B cell (primary cell): ENCODE results near the gene TEF. TPM values are rescaled to one million over a fixed set of nuclear protein-coding genes. Genes with fewer than 3 reads are reported as not detected.

Experiments used
- ATAC-seq: fragments of 200-7000 bp; cut with Tn5 transposase; one replicate; pipeline ENCODE4 v1.10.0; 2021; ENCODE audit warnings: low read depth, mild to moderate bottlenecking, moderate number of reproducible peaks, moderate library complexity
- CTCF ChIA-PET: fragments of 350-600 bp; sonication (Branson Sonifier 250); formaldehyde crosslinking; loops from one replicate; lab custom pipeline; 2021; ENCODE audit warnings: antibody characterized with exemption, inconsistent platforms; lab: Charles Lee
- POLR2A ChIA-PET: fragments of 350-600 bp; sonication (Branson Sonifier 250); formaldehyde crosslinking; loops from one replicate; lab custom pipeline; 2021; ENCODE audit warnings: antibody characterized with exemption; lab: Charles Lee
- DNase-seq: peaks from one replicate; pipeline ENCODE4 v3.0.0; 2013
- H2AFZ ChIP-seq: 2 replicates; pipeline ENCODE4 v1.6.1; 2012; ENCODE audit warnings: mild to moderate bottlenecking, low read depth, low read length; ENCODE audit not compliant: insufficient read depth, poor library complexity, severe bottlenecking
- H3K27ac ChIP-seq, 2 donors: 1 replicate in 1 of 2; 2 replicates in 1 of 2; pipeline ENCODE4 v1.5.1; 2012 to 2013; ENCODE audit warnings: low read length in 2 of 2, mild to moderate bottlenecking in 2 of 2, moderate library complexity in 1 of 2
- H3K27me3 ChIP-seq, 4 experiments: fragments of 200-600 bp in 1 of 4; sonication (generic) in 1 of 4; replicated peaks in 1 of 4; 1 replicate in 2 of 4; 2 replicates in 2 of 4; pipeline versions ENCODE4 v1.6.1 to v1.7.0; 2013 to 2016; ENCODE audit warnings: low read length in 3 of 4, mild to moderate bottlenecking in 2 of 4, mixed read lengths in 1 of 4, moderate library complexity in 1 of 4; ENCODE audit not compliant: insufficient read depth in 4 of 4, control insufficient read depth in 3 of 4; ENCODE audit errors: control extremely low read depth in 1 of 4
- H3K36me3 ChIP-seq, 2 experiments: replicated peaks in 1 of 2; 1 replicate in 1 of 2; 2 replicates in 1 of 2; pipeline versions ENCODE4 v1.6.1 to v1.7.1; 2013; ENCODE audit warnings: low read length in 1 of 2; ENCODE audit not compliant: insufficient read depth in 2 of 2, control insufficient read depth in 1 of 2; ENCODE audit errors: control extremely low read depth in 1 of 2, extremely low read depth in 1 of 2
- H3K4me1 ChIP-seq, 2 donors: fragments of 200-600 bp in 1 of 2; sonication (generic) in 1 of 2; 1 replicate in 1 of 2; 2 replicates in 1 of 2; pipeline versions ENCODE4 v1.5.1 to v1.6.1; 2013 to 2017; ENCODE audit warnings: low read length in 2 of 2; ENCODE audit not compliant: control insufficient read depth in 2 of 2, insufficient read depth in 2 of 2
- H3K4me2 ChIP-seq: replicated peaks from 2 replicates; pipeline ENCODE3; 2012; ENCODE audit warnings: mild to moderate bottlenecking, low read depth, low read length; ENCODE audit not compliant: poor library complexity, severe bottlenecking
- H3K4me3 ChIP-seq, 5 experiments: fragments of 200-600 bp in 1 of 5; sonication (generic) in 1 of 5; 1 replicate in 3 of 5; 2 replicates in 2 of 5; pipeline versions ENCODE4 v1.5.1 to v1.7.0; 2011 to 2016; ENCODE audit warnings: low read length in 4 of 5, mild to moderate bottlenecking in 4 of 5, low read depth in 2 of 5, control low read depth in 1 of 5, moderate library complexity in 1 of 5; ENCODE audit not compliant: insufficient read depth in 1 of 5; ENCODE audit errors: control extremely low read depth in 1 of 5, extremely low read depth in 1 of 5
- H3K79me2 ChIP-seq: fragments of 200-600 bp; sonication (generic); one replicate; pipeline ENCODE4 v1.6.0; 2016; ENCODE audit warnings: low read length; ENCODE audit not compliant: control insufficient read depth, insufficient read depth
- H3K9ac ChIP-seq: fragments of 200-600 bp; sonication (generic); 2 replicates; pipeline ENCODE4 v1.6.1; 2017; ENCODE audit warnings: mild to moderate bottlenecking, low read length, moderate library complexity
- H3K9me3 ChIP-seq, 3 donors: one replicate each; pipeline versions ENCODE4 v1.6.1 to v1.7.1; 2013; ENCODE audit warnings: low read length in 2 of 3; ENCODE audit not compliant: control insufficient read depth in 2 of 3, insufficient read depth in 1 of 3; ENCODE audit errors: control extremely low read depth in 1 of 3
- H4K20me1 ChIP-seq: 2 replicates; pipeline ENCODE4 v1.6.0; 2012; ENCODE audit warnings: mild to moderate bottlenecking, low read length; ENCODE audit not compliant: insufficient read depth, control insufficient read depth, poor library complexity, severe bottlenecking
- H3K27ac Mint-ChIP-seq: one replicate; pipeline ENCODE4 v1.8.0; 2021; ENCODE audit warnings: mixed read lengths
- H3K27me3 Mint-ChIP-seq: one replicate; pipeline ENCODE4 v1.8.0; 2021; ENCODE audit warnings: mixed read lengths
- H3K4me1 Mint-ChIP-seq: one replicate; pipeline ENCODE4 v1.8.0; 2021; ENCODE audit warnings: mixed read lengths
- H3K4me3 Mint-ChIP-seq: one replicate; pipeline ENCODE4 v1.8.0; 2021; ENCODE audit warnings: mixed read lengths
- H3K9me3 Mint-ChIP-seq: one replicate; pipeline ENCODE4 v1.8.0; 2022; ENCODE audit warnings: mixed read lengths; ENCODE audit not compliant: insufficient read depth
- EZH2 ChIP-seq: IDR thresholded peaks from 2 replicates; pipeline ENCODE4 v1.6.1; 2012; ENCODE audit warnings: borderline replicate concordance, low read depth, mild to moderate bottlenecking, moderate library complexity, low read length; ENCODE audit not compliant: insufficient read depth, poor library complexity, severe bottlenecking
- WGBS: methylation state at CpG from one replicate; pipeline ENCODE4 v1.1.5; 2013; ENCODE audit warnings: missing lambda C conversion rate; ENCODE audit not compliant: insufficient coverage; 5-methylcytosine and 5-hydroxymethylcytosine counted together
- intact Hi-C: fragments of 100-400 bp; cut with micrococcal nuclease; formaldehyde crosslinking; loops from one replicate; pipeline ENCODE4 v1.10.0; 2022
- polyA plus RNA-seq: library from polyadenylated mRNA; depleted of rRNA; stranded (reverse); fragments of >200 nt; gene quantifications from 2 replicates; pipeline ENCODE4 v1.2.3, GENCODE V29; 2012
- total RNA-seq, 2 donors: library from RNA; stranded (reverse); fragments of 120-200 nt in 1 of 2; gene quantifications; 1 replicate in 1 of 2; 2 replicates in 1 of 2; pipeline versions ENCODE4 v1.2.3 to v1.2.4, GENCODE V29; 2013 to 2022
- TF ChIP-seq, protein P1 (sequence below): fragments of 200-600 bp; IDR thresholded peaks from one replicate; pipeline ENCODE4 v1.8.0; 2022; ENCODE audit warnings: antibody characterized with exemption, mild to moderate bottlenecking

Gene TEF
- total and polyA plus RNA-seq, 2 donors (not counting 1 experiment from before 2014, with no cell fraction given), result 5.0 to 5.5 TPM

DNA sequence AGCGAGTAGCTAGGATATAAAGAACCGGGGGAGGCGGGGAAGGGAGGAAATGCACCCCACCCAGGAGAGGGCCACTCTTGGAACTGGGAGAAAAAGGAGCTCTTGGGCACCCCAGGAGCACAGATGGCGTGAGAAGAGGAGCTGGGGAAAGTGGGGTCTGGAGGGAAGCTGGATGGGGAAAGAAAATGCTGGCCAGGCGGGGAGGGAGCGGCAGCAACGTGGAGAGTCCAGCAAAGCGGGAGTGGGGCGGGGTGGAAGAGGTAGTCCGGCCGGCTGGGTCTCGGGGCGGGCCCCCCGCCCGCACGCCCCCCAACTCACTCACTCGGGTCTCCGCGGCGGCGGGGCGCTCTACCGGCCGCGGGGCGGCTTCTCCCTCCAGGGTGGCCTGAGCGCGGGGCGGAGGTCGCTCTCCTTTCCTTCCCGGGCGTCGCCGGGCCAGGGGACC lies 64.3 kb downstream of the TEF start:
- Mint-ChIP-seq H3K27ac (peak overlapping the region; percentile 94), H3K4me1 (peaks cover 37% of the 10 kb centered on the region), H3K4me3 (peak overlapping the region; percentile 99), H3K9me3 (no peaks in the 10 kb centered on the region), H3K27me3 (no peaks in the 10 kb centered on the region)
- peak overlapping the region; percentile 85 for H3K9ac ChIP-seq
- peaks cover 8 to 25% of the 10 kb centered on the region in 2 donors for H3K4me1 ChIP-seq
- H3K9me3 ChIP-seq, result no peaks in the 10 kb centered on the region
- CTCF ChIA-PET, result interaction anchor here (1.0 to 6.3 kb wide), 10 partner anchors 23 to 221 kb away, joined by 3 to 41 read pairs (median 5); partner anchors contain the start of genes ACO2 and PHF5A
- POLR2A ChIA-PET, result interaction anchor here (0.5 to 6.9 kb wide), 27 partner anchors 18 to 589 kb away, joined by 3 to 88 read pairs (median 4); partner anchors contain the start of genes ACO2, CCDC134, DESI1 and PHF5A
- ATAC-seq (no peak), DNase-seq (no peak)
- peak overlapping the region; percentile 68 for H2AFZ ChIP-seq
- intact Hi-C loops, result loop anchor here (2.0 to 10.0 kb wide), 3 partner anchors 55 to 591 kb away; partner anchors contain the start of genes DESI1, ST13, XPNPEP3 and XRCC6
- no peaks in the 10 kb centered on the region for H3K36me3 ChIP-seq
- H3K27me3 ChIP-seq, result no peaks in the 10 kb centered on the region
- peak overlapping the region; percentile 97 to 98 for H3K27ac ChIP-seq
- H3K79me2 ChIP-seq, result peaks cover 55% of the 10 kb centered on the region
- H3K4me2 ChIP-seq, result peak overlapping the region; percentile 92
- WGBS, result 0% methylated on average over 24 of the region's 34 CpGs
- peak overlapping the region; percentile 91 to 99 (median 97) for H3K4me3 ChIP-seq
- no peak for TF ChIP-seq EZH2
- TF ChIP-seq, protein P1, sequence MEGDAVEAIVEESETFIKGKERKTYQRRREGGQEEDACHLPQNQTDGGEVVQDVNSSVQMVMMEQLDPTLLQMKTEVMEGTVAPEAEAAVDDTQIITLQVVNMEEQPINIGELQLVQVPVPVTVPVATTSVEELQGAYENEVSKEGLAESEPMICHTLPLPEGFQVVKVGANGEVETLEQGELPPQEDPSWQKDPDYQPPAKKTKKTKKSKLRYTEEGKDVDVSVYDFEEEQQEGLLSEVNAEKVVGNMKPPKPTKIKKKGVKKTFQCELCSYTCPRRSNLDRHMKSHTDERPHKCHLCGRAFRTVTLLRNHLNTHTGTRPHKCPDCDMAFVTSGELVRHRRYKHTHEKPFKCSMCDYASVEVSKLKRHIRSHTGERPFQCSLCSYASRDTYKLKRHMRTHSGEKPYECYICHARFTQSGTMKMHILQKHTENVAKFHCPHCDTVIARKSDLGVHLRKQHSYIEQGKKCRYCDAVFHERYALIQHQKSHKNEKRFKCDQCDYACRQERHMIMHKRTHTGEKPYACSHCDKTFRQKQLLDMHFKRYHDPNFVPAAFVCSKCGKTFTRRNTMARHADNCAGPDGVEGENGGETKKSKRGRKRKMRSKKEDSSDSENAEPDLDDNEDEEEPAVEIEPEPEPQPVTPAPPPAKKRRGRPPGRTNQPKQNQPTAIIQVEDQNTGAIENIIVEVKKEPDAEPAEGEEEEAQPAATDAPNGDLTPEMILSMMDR, result no peak
- H4K20me1 ChIP-seq, result peaks cover 34% of the 10 kb centered on the region
